Cerebellar nuclear complex (tissue), 1 donor: ENCODE data around the gene USP10.

Experiments used
- DNase-seq, 2 experiments: peaks; one replicate each; lab custom pipeline; 2025; lab: John Stamatoyannopoulos, UW

The USP10 gene

GRCh38 chr16:84821728-84822689 is 122.2 kb downstream of the USP10 start:
- DNase-seq: no peak

DNA sequence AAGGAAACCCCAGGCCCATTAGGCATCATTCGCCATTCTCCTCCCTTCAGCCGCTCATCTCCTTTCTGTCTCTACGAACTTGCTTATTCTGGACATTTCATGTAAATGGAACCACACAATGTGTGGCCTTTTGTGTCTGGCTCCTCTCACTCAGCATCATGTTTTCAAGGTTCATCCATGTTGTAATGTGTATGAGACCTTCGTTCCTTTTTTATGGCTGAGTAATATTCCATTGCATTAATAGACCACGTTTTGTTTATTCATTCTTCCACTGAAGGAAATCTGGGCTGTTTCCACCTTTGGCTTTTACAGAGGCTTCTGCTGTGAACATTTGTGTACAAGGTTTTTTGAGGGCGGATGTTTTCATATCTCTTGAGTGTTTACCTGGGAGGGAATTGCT is 123.2 kb downstream of the USP10 start:
- DNase-seq: no peak

DNA sequence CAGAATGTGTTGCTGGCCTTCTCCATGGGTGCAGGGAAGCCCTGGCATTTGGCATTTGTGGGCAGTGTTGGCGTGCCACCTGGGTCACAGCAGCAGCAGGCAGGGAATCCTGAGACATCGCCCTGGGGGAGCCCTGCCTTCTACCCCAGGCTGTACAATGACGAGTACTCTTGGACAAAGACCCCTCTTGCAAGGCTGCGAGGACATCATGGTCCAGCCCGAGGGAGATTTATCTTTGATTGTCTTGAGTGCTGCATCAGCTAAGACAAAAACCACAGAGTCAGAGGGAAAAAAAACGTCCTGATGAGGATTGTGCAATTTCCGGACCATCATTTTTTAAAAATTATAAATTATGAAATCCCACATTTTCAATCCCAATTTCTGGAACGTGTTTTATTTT is 123.7 kb downstream of the USP10 start:
- no peak for DNase-seq

DNA sequence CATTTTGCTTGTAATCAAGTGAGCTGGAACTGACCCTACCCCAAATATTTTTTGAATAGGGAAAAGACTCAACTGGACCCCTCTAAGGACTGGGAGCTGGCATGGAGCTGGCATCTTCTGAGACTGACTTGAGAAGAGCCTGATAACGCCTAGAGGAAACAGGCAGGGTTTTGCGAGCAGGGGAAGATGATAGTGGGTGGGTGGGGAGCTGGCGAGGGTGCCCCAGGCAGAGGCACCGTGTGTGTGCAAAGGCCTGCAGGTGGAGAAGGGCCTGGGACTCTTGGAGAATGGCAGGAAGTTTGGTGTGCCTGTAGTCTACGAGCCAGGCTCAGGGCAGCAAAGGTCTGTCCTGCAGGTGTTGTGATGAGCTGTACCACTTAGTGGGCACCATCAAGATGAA is 124.1 kb downstream of the USP10 start:
- no peak for DNase-seq

GRCh38 chr16:84825896-84826557 is 126.2 kb downstream of the USP10 start:
- DNase-seq: no peak

- DNase-seq: no peak
These were observed 126.8 kb downstream of the USP10 start for GRCh38 chr16:84826558-84826941.

DNA sequence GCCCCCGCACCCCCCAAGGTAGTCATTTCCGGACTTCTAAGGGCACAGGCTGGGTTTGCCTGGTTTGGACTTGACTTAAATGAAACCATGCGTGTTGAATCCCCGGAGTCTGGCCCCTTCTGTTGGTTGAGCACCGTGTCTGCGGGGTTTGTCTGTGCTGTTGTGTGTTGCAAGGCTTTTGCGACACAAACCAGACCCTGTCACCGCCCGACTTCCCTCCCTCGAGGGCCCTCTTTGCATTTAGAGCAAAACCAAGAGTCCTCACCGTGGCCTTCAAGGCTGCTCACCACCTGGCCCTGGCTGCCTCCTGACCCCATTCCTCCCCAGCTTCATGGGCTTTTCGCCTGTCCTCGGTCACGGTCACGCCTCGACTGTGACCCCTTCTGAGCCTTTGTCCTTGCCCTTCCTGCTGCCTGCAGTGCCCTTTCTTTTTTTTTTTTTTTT is 127.4 kb downstream of the USP10 start:
- no peak for DNase-seq

- DNase-seq: no peak
These were observed 128.1 kb downstream of the USP10 start for GRCh38 chr16:84827897-84828296.

- DNase-seq: no peak
These were observed 128.5 kb downstream of the USP10 start for GRCh38 chr16:84828322-84828721.
